ENCODE data around the gene SH3PXD2B.

The SH3PXD2B gene

DNA sequence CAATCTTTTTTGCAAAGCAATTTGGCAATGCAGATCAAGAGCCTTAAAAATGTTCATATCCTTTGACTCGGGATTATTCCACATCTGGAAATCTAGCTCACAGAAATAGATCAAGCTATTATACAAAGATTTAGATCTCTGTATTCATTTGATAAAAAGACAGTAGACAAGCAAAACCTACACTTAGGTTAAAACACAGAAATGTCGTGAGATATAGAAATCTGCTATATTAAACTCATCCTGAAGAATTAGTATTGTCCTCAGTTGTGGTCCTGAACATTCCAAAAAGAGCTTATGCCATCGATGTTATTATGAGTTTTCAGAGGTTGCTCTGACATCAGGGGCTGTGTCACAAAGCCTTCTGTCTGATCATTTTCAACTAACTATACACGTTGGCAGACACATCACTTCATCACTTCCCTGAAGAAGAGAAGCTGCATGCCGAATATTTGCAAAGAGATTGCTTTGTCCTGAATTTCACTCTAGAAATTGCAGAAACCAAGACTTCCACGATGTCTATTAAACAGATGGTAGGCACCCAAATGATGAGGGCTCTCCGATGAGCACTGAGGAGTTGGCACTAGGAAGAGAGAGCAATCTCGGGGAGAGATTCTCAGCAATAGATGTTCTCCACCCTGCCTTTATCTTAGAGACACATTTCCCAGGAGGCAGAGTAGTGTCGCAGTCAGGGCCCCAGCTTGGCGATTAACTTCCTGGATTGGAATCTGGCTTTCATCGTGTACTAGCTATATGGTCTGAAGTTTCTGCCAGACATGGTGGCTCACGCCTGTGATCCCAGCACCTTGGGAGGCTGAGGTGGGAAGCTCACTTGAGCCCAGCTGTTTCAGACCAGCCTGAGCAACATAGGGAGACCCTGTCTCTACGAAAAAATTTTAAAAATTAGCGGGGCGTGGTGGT lies 168.8 kb downstream of the SH3PXD2B start:
- DNase-seq, result no peak

- no peak for DNase-seq
These were observed 169.7 kb downstream of the SH3PXD2B start for GRCh38 chr5:172284611-172284980.

DNA sequence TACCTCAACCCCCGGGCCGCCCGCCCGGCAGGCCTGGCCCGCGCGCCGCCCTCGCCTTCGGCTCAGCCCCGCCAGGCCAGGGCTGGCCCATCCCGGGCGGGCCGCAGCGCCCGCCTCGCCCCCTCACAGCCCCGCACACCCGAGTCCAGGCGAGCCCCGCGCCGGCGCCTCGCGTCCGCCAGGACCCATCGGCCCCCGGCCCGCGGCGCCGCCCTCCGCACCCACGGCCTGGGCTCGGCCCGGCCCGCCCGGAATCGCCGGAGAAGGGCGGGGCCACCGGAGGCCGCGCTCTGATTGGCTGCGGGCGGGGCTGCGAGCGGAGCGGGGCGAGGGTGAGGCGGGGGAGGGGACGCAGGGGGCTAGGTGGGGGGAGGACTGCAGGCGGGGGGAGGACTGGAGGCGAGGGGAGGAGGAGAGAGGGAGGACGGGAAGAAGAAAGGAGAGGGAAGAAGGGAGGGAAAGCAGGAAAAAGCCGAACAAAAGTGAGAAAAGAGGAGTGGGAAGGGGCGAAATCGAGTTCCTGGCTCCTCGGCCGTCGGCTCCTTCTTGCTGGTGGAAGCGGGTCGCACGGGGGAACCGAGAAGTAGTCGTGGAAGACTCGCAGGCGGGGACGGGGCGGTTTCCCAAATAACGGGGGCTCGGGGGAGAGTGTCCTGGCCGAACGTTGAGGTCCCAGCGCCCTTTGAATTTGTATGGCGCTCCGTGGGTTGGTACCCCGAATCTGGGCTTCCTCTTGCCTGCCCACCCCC lies 170.3 kb downstream of the SH3PXD2B start:
- DNase-seq, result peak; percentile 91

DNA sequence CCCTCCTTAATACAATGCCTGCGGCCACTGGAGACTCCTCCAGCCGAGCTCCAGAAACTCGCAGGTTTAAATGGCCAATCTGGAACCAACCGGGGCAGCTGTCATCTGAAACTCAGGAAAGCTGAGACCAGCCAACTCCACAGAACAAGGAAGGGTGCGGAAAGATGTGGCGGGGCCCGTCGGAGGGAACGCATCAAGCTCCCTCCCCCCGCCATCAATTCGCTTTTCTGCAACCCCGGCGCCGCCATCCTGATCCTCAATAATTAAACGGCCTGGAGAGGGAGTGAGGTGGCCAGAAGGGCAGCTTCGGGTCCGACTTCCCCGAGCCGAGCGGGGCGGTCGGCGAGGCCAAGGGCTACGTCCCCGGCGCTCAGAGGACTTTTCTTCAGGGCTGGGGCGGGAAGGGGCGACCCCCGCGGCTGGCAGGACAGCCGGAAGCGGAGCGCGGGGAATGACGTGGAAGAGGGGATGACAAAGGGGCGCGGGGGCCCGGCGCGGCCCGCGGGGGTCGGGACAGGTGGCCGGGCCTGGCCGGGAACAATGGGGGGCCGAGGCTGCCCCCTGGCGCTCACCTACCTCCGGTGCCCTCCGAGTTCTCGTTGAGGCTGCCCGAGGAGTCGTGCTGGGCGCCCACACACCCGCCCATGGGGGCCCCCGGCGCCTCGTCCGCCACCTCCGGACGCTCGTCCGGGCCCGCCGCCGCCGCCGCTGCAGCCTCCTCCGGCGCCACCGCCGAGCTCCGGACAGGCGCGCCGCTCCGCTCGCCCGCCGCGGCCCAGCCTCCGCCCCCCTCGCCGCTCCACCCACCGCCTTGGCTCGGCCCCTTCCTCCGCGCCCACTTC lies 171.1 kb downstream of the SH3PXD2B start, which contains the start of gene UBTD2:
Gene UBTD2 (minus strand): TSS at position 745 of the 842 bp plus-strand sequence. CDS start 99 bp downstream, at position 646.
- no peak for DNase-seq

DNA sequence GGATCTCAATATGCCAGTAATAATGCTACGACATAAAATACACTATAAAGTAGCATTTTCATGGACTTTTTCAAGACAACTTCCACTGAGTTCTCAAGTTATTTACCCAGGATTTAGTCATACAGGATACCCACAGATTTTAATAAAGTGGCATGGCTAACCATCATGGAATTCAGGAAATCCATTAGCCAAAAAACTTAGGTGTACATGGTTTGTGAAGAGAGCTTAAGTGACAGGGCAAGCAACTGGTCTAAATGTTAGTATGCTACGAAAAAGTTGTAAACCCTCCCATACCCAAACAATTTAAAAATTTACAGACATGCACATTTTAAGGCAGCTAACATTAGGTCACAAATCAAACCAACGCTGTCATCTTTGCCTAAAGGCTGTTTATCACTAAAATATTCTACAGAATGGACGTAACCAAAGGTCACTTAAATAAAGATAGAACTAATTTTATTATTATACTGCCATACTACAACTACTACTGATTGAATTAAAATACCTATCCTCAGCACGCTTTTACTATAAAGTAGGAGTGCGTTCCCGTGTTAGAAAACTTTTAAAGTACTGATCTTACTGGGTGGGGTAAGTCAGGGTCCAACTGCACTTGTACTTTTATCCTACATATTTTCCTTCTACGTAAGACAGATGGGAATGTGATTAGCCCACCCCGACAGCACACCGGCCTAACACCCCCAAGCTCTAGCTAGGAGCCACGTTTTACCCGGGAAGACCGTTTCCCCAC lies 171.9 kb downstream of the SH3PXD2B start:
- DNase-seq, result no peak

- DNase-seq, result no peak
These were observed 173.0 kb downstream of the SH3PXD2B start for GRCh38 chr5:172281346-172281745.

DNA sequence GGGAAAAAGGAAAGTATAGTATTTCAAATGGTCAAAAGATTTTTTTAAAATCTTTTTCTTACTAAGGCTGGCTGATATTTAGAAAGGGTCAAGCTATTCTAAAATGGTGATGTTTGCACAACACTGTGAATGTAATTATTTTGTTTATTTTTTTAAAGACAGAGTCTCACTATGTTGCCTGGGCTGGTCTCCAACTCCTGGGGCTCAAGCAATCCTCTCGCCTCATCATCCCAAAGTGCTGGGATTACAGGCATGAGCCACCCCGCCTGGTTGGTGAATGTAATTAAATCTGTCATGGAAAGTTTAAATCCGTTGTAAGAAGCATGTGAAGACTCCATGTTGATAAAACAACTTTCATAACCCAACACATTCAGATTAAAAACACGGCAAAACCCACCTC lies 173.4 kb downstream of the SH3PXD2B start:
- DNase-seq, result no peak

- no peak for DNase-seq
These were observed 174.0 kb downstream of the SH3PXD2B start for GRCh38 chr5:172280317-172280716.

DNA sequence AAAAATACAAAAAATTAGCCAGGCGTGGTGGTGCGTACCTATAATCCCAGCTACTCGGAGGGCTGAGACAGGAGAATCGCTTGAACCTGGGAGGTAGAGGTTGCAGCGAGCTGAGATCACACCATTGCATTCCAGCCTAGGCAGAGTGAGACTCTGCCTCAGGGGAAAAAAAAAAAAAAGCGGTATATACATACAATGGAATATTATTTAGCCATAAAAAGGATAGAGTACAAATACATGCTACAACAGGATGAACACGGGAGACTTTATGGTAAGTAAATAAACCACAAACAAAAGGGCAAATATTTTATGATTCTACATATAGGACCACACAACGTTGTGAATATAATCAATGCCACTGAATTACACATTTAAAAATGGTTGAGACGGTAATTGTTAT lies 176.0 kb downstream of the SH3PXD2B start:
- no peak for DNase-seq

DNA sequence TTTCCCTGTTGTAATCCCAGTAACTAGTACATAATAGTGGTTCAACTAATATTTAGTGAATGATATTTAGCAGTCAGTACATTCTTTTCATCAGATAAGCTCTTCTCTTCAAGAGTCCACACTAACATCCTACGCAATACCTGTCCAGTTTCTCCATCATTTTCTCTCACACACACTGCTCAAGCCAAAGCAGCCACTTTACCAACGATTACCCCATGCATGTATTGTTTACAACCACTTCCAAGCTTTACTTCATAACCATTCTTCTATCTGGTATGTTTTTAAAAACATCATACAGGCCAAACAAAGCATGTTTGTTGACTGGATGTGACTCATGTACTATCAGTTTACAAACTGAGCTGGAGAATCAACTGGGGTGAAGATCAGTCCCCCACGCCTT lies 178.1 kb downstream of the SH3PXD2B start:
- no peak for DNase-seq

Measured in activated CD8-positive, alpha-beta memory T cell treated with anti-CD3 and anti-CD28 coated beads for 24 hours (primary cell).